ENCODE results near the gene TRUB2. TPM values are rescaled to one million over a fixed set of nuclear protein-coding genes. Genes with fewer than 3 reads are reported as not detected.

Gene TRUB2
- total and polyA plus RNA-seq, 12 donors: 18.0 to 50.3 (median 41.5) TPM

GRCh38 chr9:128324401-128324800 lies 2.2 kb upstream of the TRUB2 start:
- no peak for TF ChIP-seq CTCF (IDR thresholded peaks at IDR 0.05)
- H3K27me3 ChIP-seq: no peaks in the 10 kb centered on the region
- H3K27ac ChIP-seq: no peak overlapping the region
- 98 to 100% methylated on average over 1 of the region's 1 CpG for WGBS, 2 donors
- peaks cover 0 to 65% (median 0%) of the 10 kb centered on the region in 9 donors for H3K36me3 ChIP-seq
- no peak overlapping the region for H3K4me3 ChIP-seq
- no peaks in the 10 kb centered on the region for H3K9me3 ChIP-seq
- peaks cover 8 to 44% (median 35%) of the 10 kb centered on the region in 9 donors for H3K4me1 ChIP-seq
- intact Hi-C loops (cut with DNase I): loop anchor here in 4 of 10 donors (5.0 to 10.0 kb wide), 2 partner anchors 47 to 130 kb away; partner anchors contain the start of genes GOLGA2 (in 3 of the 4), SWI5 (in 3 of the 4) and CIZ1 (in 1 of the 4)
- ATAC-seq (no peak), DNase-seq (no peak)

GRCh38 chr9:128323791-128324190 lies 1.5 kb upstream of the TRUB2 start:
- Histone ChIP-seq H3K4me3 (peak overlapping the region in 9 of 10 donors; percentile 83 to 100 (median 94)), H3K27ac (peak overlapping the region in 1 of 10 donors; percentile 95), H3K36me3 (peaks cover 0 to 66% (median 0%) of the 10 kb centered on the region in 9 donors), H3K27me3 (no peaks in the 10 kb centered on the region), H3K4me1 (peaks cover 8 to 44% (median 35%) of the 10 kb centered on the region in 9 donors), H3K9me3 (no peaks in the 10 kb centered on the region)
- intact Hi-C loops (cut with DNase I): loop anchor here in 4 of 10 donors (5.0 to 10.0 kb wide), 2 partner anchors 46 to 129 kb away; partner anchors contain the start of genes GOLGA2 (in 3 of the 4), SWI5 (in 3 of the 4) and CIZ1 (in 1 of the 4)
- TF ChIP-seq CTCF (IDR thresholded peaks at IDR 0.05): no peak
- ATAC-seq (no peak), DNase-seq (no peak)
- 88 to 94% methylated on average over 12 of the region's 12 CpGs for WGBS, 2 donors

GRCh38 chr9:128323212-128323730 lies 1.0 kb upstream of the TRUB2 start:
- no peak for TF ChIP-seq CTCF (IDR thresholded peaks at IDR 0.05)
- H3K27me3 ChIP-seq: no peaks in the 10 kb centered on the region
- peak overlapping the region in 9 of 10 donors; percentile 82 to 96 (median 92) for H3K27ac ChIP-seq
- ATAC-seq: no peak
- peaks cover 8 to 44% (median 35%) of the 10 kb centered on the region in 9 donors for H3K4me1 ChIP-seq
- H3K9me3 ChIP-seq: no peaks in the 10 kb centered on the region
- peak overlapping the region; percentile 73 to 100 (median 92) for H3K4me3 ChIP-seq
- intact Hi-C loops (cut with DNase I): loop anchor here in 4 of 10 donors (5.0 to 10.0 kb wide), 2 partner anchors 46 to 128 kb away; partner anchors contain the start of genes GOLGA2 (in 3 of the 4), SWI5 (in 3 of the 4) and CIZ1 (in 1 of the 4)
- peaks cover 0 to 66% (median 0%) of the 10 kb centered on the region in 9 donors for H3K36me3 ChIP-seq
- WGBS, 2 donors: 26% methylated on average over 16 of the region's 16 CpGs
- DNase-seq: no peak

- H3K4me3 ChIP-seq: peak overlapping the region; percentile 73 to 100 (median 92)
- intact Hi-C loops (cut with DNase I): loop anchor here in 4 of 10 donors (1.0 to 10.0 kb wide), 3 partner anchors 45 to 127 kb away; partner anchors contain the start of genes GOLGA2 (in 3 of the 4), SWI5 (in 3 of the 4), CIZ1 (in 1 of the 4) and URM1 (in 1 of the 4)
- peak in 3 of 8 donors; percentile 2 to 3 (median 2) for ATAC-seq
Observed at GRCh38 chr9:128321879-128322403, 306 bp downstream of the TRUB2 start.

More at GRCh38 chr9:128321879-128322403, 306 bp downstream of the TRUB2 start:
- Histone ChIP-seq H3K9me3 (no peaks in the 10 kb centered on the region), H3K27me3 (no peaks in the 10 kb centered on the region), H3K27ac (peak overlapping the region in 9 of 10 donors; percentile 82 to 96 (median 92)), H3K4me1 (peaks cover 8 to 44% (median 35%) of the 10 kb centered on the region in 9 donors), H3K36me3 (peaks cover 0 to 66% (median 6%) of the 10 kb centered on the region in 9 donors)
- TF ChIP-seq CTCF (IDR thresholded peaks at IDR 0.05): no peak
- 2% methylated on average over 21 of the region's 21 CpGs for WGBS, 2 donors
- no peak for DNase-seq
